CD4-positive, alpha-beta T cell treated with Interleukin-17A for 1 hour (primary cell): ENCODE results near the gene ARCN1.

ENCODE experiments used
- DNase-seq: peaks from one replicate; pipeline ENCODE4 v3.0.0-alpha.2; 2020

ARCN1 gene

GRCh38 chr11:118572061-118572980, at the start of gene ARCN1:
TSS of gene ARCN1 (plus strand) at chr11:118572409. CDS start at chr11:118572548, 139 bp downstream.
- DNase-seq: peak; percentile 87

GRCh38 chr11:118522571-118523072, 49.6 kb upstream of the ARCN1 start:
- no peak for DNase-seq

DNA sequence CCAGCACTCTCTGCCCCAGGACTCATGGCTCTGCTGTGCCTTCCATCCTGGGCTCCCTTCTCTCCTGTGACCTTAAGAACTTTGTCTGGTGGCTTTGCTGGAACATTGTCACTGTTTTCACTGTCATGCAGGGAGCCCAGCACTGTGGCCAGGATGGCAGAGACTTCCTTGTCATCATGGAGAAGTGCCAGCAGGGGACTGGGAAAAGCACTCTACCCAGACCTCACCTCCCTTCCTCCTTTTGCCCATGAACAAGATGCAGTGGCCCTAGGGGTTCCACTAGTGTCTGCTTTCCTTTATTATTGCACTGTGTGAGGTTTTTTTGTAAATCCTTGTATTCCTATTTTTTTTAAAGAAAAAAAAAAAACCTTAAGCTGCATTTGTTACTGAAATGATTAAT, 47.9 kb upstream of the ARCN1 start:
- DNase-seq: no peak

- DNase-seq: no peak
Observed at GRCh38 chr11:118524757-118525470, 47.3 kb upstream of the ARCN1 start.

DNA sequence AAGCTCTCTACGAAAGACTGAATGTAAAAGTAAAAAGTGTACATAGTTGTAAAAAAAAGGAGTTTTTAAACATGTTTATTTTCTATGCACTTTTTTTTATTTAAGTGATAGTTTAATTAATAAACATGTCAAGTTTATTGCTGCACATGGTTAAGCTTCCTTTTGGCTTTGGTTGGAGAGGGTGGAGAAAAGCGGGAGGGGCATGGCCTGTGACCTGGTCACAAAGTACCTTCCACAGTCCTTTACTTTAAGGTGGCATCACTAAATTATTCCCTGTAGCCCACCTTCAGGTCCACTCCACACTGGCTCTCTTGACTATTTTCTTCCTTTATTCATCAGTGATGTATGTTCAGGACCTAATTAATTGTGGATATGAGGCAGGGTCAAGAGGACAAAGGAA, 45.5 kb upstream of the ARCN1 start:
- no peak for DNase-seq

- DNase-seq: no peak
Observed at GRCh38 chr11:118527109-118527508, 45.1 kb upstream of the ARCN1 start, which contains the start of gene TTC36. TSS of gene TTC36 (plus strand) at chr11:118527474. CDS start at chr11:118527495, 21 bp downstream.

DNA sequence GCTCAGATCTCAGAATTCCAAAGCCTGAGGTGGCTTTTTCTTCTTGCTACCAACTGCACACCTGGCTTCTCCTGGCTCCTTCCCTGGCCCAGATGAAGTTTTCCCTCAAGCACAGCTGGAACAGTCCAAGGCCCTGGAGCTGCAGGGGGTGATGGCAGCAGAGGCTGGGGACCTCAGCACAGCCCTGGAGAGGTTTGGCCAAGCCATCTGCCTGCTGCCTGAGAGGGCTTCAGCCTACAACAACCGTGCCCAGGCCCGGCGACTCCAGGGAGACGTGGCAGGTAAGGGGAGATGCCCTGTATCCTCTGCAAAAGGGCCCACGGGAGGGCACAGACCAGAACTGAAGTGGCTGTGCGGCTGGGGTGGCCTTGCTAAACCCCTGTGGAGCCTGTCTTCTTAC, 43.7 kb upstream of the ARCN1 start:
- DNase-seq: no peak

DNA sequence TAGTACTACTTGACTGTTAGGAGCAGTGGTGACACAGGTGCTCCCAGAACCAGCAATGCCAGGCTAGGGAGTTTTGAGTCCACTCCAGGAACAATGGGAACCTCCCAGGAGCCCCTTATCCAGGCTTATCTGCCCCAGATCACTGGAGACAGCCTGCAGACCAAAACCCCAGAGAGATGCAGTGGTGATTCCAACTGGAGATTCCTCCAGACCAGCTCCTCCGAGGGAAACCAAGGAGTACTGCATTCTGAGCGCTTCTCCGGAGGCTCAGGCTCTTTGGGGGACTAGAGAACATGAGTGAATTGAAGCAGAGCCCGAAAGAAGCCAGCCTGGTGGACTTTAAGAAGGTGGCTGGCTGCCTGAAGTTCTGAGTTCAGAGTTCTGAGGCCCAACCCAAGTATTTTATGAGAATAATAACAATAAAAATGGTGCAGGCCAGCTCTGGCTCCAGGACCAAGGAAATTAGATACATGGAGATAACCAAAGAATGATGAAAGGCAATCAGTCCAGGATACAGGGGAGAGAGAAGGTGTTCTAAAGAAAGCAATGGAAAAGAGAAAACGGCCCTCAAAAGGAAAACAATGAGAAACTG, 42.5 kb upstream of the ARCN1 start:
- no peak for DNase-seq

- no peak for DNase-seq
Observed at GRCh38 chr11:118530180-118530682, 42.0 kb upstream of the ARCN1 start.

DNA sequence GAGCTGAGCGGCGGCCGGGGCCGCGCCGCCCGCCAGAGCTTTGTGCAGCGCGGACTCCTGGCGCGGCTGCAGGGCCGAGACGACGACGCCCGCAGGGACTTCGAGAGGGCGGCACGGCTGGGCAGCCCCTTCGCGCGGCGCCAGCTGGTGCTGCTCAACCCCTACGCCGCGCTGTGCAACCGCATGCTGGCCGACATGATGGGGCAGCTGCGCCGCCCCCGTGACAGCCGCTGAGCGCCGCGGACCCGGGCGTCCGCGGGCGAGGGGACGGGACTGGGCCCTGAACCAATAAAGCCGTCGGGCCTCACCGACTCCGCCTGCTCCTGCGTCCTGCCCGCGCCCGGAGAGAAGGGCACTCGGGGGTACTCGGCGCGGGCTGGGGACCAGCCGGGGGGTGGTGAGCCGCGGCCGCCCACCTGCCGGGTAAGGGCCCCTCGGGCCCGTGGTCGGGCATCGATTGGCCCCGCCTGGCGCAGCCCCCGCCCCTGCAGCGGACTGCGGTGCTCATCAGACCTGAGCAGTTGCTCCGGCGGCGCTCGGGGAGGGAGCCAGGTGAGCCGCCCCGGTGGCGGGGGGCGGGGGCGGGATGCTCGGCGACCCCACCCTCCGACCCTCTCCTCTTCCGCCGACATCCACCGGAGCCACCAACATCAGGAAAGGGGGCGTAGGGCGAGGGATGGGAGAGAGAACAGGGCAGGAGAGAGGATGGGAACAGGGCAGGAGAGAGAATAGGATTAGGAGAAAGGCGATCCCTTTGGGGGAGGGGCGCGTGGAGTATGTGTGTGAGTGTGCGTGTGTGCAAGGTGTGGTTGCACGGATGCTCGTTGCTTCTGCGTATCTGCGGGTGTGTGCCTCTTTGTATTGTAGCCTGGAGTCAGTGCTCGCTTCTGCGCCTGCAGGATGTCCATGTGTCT, 41.3 kb upstream of the ARCN1 start, which contains the start of gene TMEM25:
TMEM25 (plus strand) TSS at position 510 of the 914 bp plus-strand sequence. CDS start 610 bp downstream, outside the sequence.
- DNase-seq: peak; percentile 72

DNA sequence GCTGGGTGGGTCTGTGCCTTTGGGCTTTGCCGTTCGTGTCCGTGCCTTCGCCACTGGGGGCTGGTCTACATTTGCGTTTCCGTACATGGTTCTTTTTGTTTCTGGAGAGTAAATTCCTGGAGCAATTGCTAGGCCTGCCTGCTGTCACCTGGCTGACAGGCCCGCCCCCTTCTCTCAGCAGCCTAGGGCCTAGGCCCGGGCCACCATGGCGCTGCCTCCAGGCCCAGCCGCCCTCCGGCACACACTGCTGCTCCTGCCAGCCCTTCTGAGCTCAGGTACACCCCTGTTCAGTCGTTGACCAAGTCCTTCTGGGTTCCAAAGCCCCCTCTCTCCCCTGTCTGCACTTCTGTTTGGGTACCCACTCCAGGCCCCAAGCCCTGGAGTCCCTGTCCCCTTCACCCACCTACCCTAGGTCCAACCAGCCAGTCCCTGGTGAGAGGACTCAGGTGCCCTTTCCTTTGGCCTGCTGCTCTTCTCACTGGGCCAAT, 40.6 kb upstream of the ARCN1 start:
- no peak for DNase-seq

- DNase-seq: no peak
Observed at GRCh38 chr11:118532091-118532490, 40.1 kb upstream of the ARCN1 start.

GRCh38 chr11:118532852-118533768, 39.1 kb upstream of the ARCN1 start:
- no peak for DNase-seq

DNA sequence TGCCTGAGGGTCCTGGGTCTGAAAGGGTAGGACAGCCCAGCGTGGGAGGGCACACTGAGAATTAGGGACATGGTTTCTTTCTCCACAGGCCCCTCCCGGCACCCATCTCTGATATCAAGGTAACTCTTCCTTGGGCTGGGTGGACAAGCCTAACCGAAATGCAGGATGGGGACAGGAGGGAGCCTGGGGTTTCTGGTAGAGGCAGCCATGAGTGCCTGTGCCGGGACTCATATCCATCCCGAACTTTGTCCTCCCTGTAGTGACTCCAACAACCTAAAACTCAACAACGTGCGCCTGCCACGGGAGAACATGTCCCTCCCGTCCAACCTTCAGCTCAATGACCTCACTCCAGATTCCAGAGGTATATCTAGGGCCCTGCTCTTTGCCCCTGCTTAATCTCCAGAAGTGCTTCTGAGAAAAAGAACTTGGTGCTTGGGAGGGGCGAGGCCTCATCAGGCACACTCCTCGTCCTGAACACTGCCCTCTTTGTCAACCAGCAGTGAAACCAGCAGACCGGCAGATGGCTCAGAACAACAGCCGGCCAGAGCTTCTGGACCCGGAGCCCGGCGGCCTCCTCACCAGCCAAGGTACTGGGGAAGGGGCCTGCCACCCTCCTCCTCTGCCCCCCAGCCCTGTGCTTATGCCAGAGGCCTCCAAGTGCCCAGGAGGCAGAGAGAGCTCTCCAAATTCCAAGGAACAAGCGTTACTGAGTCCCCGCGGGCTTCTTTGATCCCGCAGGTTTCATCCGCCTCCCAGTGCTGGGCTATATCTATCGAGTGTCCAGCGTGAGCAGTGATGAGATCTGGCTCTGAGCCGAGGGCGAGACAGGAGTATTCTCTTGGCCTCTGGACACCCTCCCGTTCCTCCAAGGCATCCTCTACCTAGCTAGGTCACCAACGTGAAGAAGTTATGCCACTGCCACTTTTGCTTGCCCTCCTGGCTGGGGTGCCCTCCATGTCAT, 38.2 kb upstream of the ARCN1 start:
- DNase-seq: no peak

GRCh38 chr11:118535261-118535660, 36.9 kb upstream of the ARCN1 start:
- DNase-seq: no peak

GRCh38 chr11:118536726-118537125, 35.5 kb upstream of the ARCN1 start:
- no peak for DNase-seq

DNA sequence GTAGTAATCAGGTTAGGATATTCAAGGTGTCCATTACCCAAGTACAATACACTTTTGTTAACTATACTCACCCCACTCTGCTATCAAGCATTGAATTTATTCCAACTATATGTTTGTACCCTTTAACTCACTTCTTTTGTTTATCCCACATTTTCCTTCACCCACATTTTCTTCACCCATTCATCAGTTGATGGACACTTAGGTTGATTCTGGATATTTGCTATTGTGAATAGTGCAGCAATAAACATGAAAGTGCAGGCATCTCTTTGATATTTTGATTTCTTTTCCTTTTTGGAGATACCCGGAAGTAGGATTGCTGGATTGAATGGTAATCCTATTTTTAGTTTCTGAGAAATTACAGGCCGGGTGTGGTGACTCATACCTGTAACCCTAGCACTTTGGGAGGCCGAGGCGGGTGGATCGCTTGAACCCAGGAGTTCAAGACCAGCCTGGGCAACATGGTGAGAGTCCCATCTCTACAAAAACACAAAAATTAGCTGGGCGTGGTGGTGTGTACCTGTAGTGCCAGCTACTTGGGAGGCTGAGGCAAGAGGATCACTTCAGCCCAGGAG, 34.7 kb upstream of the ARCN1 start:
- DNase-seq: no peak

- DNase-seq: no peak
Observed at GRCh38 chr11:118544010-118544646, 28.1 kb upstream of the ARCN1 start.
